GM10847 (cell line): Measurements from ENCODE around the gene IMMP1L.

Experiments
- POLR2A ChIP-seq: IDR thresholded peaks from 2 replicates; pipeline ENCODE4 v1.6.1; 2011; ENCODE audit not compliant: insufficient read length; ENCODE audit errors: extremely low read depth

IMMP1L gene

DNA sequence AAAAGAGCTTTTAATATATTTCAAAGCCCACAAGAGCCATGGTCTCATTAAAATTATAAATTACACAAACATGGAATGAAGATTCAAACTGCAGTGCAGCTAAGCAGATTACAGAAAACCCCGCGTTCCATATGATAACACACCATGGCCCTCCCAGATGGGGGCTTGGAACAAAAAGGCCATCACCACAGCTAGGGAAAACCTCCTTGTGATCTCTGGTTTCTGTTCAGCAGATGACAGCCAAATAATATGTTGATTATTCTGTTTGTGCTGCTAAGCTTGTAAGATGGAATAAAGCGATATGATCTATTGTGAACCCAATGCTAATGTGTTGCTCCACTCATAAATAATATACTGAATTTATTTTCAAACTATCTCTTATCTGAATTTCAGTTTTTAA is 28.5 kb downstream of the IMMP1L start:
- no peak for TF ChIP-seq POLR2A

DNA sequence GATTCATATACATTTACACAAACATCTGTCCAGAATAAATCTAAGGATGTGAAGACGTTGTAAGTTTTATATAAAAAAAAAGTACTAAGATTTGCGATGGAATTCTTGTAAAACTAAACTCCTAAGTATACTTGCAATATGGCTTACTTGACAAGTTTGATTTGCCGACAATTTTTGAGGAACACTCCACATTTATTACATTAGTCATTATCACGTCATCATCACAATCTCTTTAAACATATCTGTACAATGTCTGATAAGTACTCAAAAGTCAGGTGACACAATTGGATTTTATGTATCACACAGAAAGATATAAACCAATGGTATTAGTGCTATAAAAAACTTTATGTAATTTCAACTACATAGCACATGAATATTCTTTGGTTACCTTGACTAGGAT is 30.4 kb downstream of the IMMP1L start:
- no peak for TF ChIP-seq POLR2A

DNA sequence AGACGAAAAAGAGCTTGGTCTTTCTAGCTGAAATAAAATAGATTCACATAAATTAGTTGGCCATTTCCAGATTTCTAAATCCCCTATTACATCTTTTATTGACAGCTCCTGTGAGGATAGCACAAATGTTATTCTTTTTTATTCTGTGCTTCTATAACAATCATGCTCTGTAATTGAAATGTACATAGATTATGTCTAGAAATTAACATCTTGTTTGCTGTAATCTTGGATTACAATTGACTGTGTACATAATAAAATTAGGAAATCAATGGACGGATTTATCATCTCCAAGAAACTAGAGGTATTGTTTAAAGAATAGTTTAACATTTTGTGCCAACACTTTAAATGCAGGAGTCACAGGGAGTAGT is 31.2 kb downstream of the IMMP1L start:
- no peak for TF ChIP-seq POLR2A

GRCh38 chr11:31477528-31478222 is 31.7 kb downstream of the IMMP1L start:
- TF ChIP-seq POLR2A: no peak

DNA sequence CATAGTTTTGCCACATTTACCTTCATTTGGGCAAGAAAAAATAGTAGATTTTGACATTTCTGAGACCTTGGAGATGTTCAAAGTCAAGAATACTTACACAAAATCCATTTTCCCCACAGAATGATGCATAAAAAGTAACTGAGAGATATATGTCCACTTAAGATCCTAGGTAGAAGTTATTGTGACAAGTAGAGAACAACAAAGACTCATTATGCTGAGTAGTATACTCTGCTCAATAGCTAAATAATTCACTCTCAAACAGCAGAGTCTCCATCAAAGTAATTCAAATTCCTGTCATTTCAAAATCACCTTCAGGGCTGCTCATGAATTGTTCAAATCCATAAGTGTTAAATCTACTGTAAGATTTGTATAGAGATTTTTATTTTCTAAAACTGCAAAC is 35.3 kb downstream of the IMMP1L start:
- no peak for TF ChIP-seq POLR2A

DNA sequence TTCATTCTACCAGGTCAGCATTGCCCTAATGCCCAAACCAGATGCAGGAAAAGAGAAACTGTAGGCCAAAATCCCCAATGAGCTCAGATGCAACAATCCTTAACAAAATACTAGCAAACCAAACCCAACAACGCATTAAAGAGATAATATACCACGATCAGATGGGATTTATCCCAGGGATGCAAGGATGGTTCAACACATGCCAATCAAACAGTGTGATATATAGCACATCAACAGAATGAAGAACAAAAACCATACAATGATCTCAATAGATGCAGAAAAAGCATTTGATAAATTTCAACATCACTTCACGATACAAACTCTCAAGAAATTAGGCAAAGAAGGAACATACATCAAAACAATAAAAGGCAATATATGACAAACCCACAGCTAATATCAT is 45.0 kb downstream of the IMMP1L start:
- TF ChIP-seq POLR2A: no peak

DNA sequence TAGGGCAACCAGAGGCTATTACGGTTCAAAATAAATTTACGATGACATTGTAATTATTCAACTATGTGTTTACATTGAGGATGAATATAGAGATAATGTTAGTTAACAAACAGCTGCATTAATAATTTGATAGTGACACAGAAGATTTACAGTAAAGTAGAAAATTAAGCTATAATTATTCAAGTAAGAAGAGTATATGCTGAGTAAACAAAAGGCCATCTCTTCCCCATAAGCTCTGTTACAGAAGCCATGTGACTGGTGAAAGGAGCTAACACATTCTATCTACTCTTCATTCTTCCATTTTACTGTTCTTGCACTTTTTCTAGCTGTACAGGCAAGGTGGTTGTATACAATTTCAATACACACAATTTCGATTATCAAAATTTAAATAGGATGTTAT is 54.2 kb downstream of the IMMP1L start:
- no peak for TF ChIP-seq POLR2A

DNA sequence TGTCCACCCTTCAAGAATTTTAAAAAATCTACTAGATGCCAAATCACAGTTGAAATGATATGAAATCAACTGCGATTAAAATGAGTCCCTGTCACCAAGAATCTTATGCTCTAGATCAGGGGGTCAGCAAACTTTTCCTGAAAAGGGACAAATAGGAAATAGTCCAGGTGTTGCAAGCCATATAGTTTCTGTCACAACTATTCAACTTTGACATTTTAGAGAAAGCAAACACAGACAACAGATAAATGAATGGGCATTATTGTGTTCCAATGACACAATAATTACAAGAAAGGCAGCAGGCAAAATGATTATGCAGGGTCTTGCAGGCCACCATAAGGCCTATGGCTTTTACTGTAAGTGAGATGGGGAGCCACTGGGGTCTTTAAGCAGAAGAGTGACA is 58.6 kb downstream of the IMMP1L start:
- no peak for TF ChIP-seq POLR2A

DNA sequence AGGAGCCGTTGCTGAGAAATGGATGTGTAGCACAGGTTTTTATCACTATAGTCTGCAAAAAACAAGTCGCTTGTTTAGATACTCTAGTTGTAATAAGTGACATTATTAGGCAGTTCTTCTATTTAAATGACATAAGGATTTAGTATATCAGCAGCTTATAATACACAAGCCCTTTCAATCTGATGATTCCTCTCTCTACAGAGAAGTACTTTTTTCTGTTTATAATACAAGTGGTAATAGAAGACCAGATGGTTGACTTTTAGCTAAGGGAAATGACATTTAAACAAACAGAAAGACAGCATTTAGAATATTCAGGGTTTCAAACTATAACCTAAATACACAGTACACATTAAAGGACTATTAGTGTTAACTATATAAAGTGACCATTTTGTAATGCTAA is 60.4 kb downstream of the IMMP1L start:
- no peak for TF ChIP-seq POLR2A

DNA sequence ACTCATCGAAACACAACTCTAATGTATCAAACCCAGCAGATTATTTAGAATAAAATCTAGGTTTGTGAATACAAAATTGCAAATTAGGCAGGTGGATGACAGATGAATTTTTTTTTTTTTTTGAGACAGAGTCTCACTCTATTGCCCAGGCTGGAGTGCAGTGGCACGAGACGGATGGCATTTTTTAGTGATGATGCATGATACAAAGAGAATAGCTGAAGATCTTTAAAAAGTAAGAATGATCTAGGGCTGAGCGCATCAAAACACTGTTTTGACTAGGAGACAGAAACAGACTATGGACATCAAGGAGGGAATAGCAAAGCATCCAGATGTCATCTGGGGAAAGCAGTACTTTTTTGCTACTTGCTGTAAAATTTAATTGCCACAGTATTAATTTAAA is 63.8 kb downstream of the IMMP1L start:
- no peak for TF ChIP-seq POLR2A

DNA sequence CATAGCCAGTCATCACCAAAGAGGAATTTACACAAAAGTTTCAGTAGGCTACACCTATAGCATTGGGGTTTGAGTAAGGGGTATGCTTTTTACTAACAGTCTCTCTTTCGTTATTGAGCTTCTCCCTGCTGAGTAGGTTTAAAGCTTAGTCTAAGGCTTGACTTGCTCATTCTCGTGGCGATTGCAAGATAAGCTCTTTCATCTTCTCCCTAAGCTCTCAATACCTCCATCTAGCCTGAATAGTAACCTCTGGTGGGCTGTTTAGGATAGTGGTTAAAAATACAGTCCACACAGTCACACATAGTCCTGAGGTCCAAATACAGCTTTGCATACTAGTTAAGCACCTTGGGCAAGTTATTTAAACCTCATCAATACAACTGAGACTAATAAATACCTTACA is 65.6 kb downstream of the IMMP1L start:
- TF ChIP-seq POLR2A: no peak

GRCh38 chr11:31442086-31442485 is 67.3 kb downstream of the IMMP1L start:
- no peak for TF ChIP-seq POLR2A

- no peak for TF ChIP-seq POLR2A
Measured at GRCh38 chr11:31441296-31441695, 68.1 kb downstream of the IMMP1L start.

- TF ChIP-seq POLR2A: no peak
Measured at GRCh38 chr11:31437742-31438435, 71.5 kb downstream of the IMMP1L start.

- no peak for TF ChIP-seq POLR2A
Measured at GRCh38 chr11:31433851-31434250, 75.6 kb downstream of the IMMP1L start.

- TF ChIP-seq POLR2A: no peak
Measured at GRCh38 chr11:31424652-31425051, 84.8 kb downstream of the IMMP1L start.

GRCh38 chr11:31422703-31423102 is 86.7 kb downstream of the IMMP1L start:
- no peak for TF ChIP-seq POLR2A
